OCI-LY3 (cell line): ENCODE measurements around the gene HELLS.
"Not testable (repeated sequence)": the region's sequence is repeated elsewhere in the genome, so short reads cannot be mapped to it uniquely, and the experiment has no call there.

ENCODE experiments used
- CTCF ChIP-seq: fragments of 200-600, 300-600 bp; sonication (generic); IDR thresholded peaks from 2 replicates; pipeline ENCODE4 v1.5.1; 2014; ENCODE audit warnings: antibody characterized with exemption, low read length, low read depth
- EZH2phosphoT487 ChIP-seq: fragments of 200-600 bp; shearing (Covaris generic); IDR thresholded peaks from 2 replicates; pipeline ENCODE4 v1.6.1; 2018; ENCODE audit warnings: antibody characterized with exemption, mixed run types, low read depth

DNA sequence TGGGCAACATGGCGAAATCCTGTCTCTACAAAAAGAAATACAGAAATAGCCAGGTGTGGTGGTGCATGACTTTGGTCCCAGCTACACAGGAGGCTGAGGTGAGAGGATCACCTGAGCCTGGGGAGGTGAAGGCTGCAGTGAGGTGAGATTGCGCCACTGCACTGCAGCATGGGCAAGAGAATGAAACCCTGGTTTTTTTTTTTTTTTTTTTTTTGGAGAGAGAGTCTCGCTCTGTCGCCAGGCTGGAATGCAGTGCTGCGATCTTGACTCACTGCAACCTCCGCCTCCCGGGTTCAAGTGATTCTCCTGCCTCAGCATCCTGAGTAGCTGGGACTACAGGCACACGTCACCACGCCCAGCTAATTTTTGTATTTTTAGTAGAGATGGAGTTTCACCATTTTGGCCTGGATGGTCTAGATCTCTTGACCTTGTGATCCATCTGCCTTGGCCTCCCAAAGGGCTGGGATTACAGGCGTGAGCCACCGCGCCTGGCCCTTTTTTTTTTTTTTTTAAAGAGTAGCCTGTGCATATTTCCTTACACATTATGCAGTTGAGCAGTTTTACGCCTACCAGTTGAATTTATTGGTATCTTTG is 22.2 kb downstream of the HELLS start:
- not testable (repeated sequence) for TF ChIP-seq CTCF, EZH2phosphoT487
